HepG2 (cell line): ENCODE measurements around the gene ST6GALNAC3.

ENCODE experiments used
- CTCF ChIP-seq: sonication (generic); formaldehyde crosslinking; IDR thresholded peaks from 2 replicates; pipeline ENCODE4 v1.5.0; 2020; ENCODE audit warnings: mild to moderate bottlenecking, missing genetic modification reagents, moderate library complexity
- POLR2A ChIP-seq, 2 experiments: IDR thresholded peaks; 2 replicates each; pipeline ENCODE4 v1.6.1; 2011; ENCODE audit warnings: low read depth in 2 of 2, low read length in 2 of 2, mild to moderate bottlenecking in 1 of 2, moderate library complexity in 1 of 2; ENCODE audit not compliant: insufficient read depth in 1 of 2
- TARDBP ChIP-seq: sonication (generic); formaldehyde crosslinking; IDR thresholded peaks from 2 replicates; pipeline ENCODE4 v1.8.0; 2022; ENCODE audit warnings: mild to moderate bottlenecking, missing genetic modification reagents
- TCF12 ChIP-seq, 2 experiments: fragments of 450-650 bp in 1 of 2; sonication (generic) in 1 of 2; formaldehyde crosslinking in 1 of 2; IDR thresholded peaks; 2 replicates each; pipeline versions ENCODE4 v1.6.1 to v1.8.0; 2017 to 2022; ENCODE audit warnings: antibody characterized with exemption in 1 of 2, mild to moderate bottlenecking in 1 of 2, missing genetic modification reagents in 1 of 2, moderate library complexity in 1 of 2
- THYN1 ChIP-seq: sonication (generic); formaldehyde crosslinking; IDR thresholded peaks from 2 replicates; pipeline ENCODE4 v1.8.1; 2023; ENCODE audit warnings: low read depth, mild to moderate bottlenecking, moderate library complexity, missing genetic modification reagents, borderline replicate concordance
- TRIM22 ChIP-seq: fragments of 450-650 bp; IDR thresholded peaks from 2 replicates; pipeline ENCODE4 v1.6.1; 2017
- ZBTB34 ChIP-seq: sonication (generic); formaldehyde crosslinking; IDR thresholded peaks from 2 replicates; pipeline ENCODE4 v1.8.0; 2022; ENCODE audit warnings: mild to moderate bottlenecking, missing genetic modification reagents

GRCh38 chr1:76164165-76164564 lies 89.6 kb downstream of the ST6GALNAC3 start:
- TF ChIP-seq CTCF (no peak), TRIM22 (no peak), TARDBP (CRISPR knock-in tag) (no peak), ZBTB34 (no peak), POLR2A (IDR thresholded peaks at IDR 0.05; ENCODE audit: insufficient read depth in 1 of 2, low read depth in 2 of 2, low read length in 2 of 2) (no peak), THYN1 (no peak), TCF12 (IDR thresholded peaks at IDR 0.05) (no peak), TCF12 (CRISPR knock-in tag; IDR thresholded peaks at IDR 0.05) (no peak)
